ENCODE measurements around the gene HLX.
A peak's percentile ranks its signal among the peaks of the same experiment; 100 is the strongest.

The HLX gene

GRCh38 chr1:220901881-220902280 lies 22.6 kb downstream of the HLX start:
- no peak for DNase-seq

- no peak for DNase-seq
These were observed 23.7 kb downstream of the HLX start for GRCh38 chr1:220902916-220903315.

GRCh38 chr1:220904876-220905275 lies 25.6 kb downstream of the HLX start:
- no peak for DNase-seq

DNA sequence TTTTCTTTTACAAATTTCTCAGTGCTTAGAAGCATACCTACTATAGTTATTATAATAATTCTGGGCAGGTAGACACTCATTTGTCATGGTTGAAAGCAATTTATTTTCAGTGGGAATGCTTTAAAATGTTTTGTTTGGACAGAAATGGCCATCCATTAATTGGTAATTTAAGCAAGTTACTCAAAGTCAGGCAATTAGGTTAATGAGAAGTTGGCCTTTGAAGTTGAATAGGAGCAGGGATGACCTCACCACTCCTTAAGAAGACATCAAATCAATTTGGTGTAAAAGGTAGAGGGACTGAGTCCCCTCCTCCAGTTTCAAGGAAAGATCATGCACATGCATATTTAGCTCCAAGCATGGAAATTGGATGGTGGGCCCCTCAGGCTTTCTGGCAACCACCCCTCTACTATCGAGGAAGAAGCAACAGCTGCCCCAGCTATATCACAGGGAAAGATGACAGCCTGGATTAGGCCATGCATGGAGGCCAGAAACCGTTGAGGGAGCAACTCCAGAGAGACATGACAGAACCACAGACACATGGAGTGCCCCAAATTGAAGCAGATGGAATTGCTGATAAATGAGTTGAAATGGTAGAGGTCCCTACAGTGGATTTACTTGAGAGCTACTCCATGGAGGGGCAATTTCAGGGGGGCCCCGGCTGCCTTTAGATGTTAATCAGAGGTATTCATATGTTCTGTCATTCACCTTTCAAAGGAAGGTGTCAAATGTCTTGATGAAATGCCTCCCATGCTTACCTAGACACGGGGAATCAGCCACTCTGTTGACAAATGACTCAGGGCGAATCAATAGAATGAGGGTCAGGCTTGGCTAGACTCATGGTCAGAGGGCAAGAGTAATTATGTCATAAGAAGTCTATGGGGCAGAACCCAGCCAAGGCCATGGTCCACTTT lies 26.7 kb downstream of the HLX start:
- no peak for DNase-seq

- DNase-seq, result no peak
These were observed 27.5 kb downstream of the HLX start for GRCh38 chr1:220906561-220907334.

- DNase-seq, result no peak
These were observed 29.5 kb downstream of the HLX start for GRCh38 chr1:220908757-220909156.

GRCh38 chr1:220910021-220910420 lies 30.8 kb downstream of the HLX start:
- no peak for DNase-seq

- DNase-seq, result peak; percentile 75
These were observed 35.3 kb downstream of the HLX start for GRCh38 chr1:220914283-220915116.

DNA sequence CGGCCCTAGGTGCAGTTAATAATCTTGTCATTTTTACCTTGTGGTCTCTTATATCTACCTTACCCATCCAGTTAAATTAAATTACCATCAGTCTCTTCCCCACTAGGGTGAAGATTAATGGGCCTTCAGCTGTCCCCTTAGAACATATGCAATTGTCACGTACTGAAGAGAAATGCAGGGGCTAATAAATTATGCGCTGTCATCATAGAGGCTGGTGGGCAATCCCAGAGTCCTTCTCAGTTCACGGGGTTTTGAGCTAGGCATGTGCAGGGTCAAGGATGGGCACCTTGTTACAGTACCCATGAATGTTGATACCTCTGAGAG lies 35.8 kb downstream of the HLX start:
- no peak for DNase-seq

DNA sequence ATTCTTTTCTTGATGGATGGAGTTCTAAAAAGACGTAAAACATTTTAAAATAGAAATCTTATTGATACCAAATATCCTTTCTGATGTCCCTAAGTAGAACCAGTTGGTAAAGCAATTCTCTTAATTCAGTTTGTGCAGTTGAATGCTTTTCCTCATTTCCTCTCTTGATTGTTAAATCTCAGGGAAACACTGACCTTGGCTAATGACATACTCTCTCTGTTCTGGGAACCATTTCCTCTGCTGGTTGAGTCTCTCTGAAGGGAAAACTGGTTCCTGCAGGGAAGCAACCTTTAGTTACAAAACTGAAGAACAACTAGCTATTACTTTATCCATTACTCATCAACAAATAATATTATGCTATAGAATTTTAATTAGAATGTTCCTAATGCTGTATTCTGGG lies 36.7 kb downstream of the HLX start:
- peak; percentile 30 for DNase-seq

DNA sequence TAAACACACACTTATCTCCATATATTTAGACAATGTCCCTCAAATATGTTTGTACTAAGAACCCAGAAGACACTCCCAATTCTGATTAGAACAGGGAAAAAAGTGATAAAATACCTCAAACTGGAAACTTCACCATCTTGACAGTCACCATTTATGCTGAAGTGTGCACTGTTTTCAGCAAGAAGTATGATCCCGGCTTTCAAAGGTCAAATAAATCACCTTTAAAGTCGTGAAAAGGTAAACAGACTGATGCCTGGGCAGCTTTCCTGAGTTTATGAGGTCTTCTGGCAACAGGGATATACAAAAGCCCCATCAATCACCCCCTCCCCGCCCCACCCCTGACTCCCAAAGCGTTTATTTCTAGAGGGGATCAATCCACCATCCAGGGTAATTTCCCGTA lies 37.9 kb downstream of the HLX start:
- DNase-seq, result no peak

GRCh38 chr1:220917535-220918209 lies 38.4 kb downstream of the HLX start:
- DNase-seq, result no peak

- DNase-seq, result no peak
These were observed 39.2 kb downstream of the HLX start for GRCh38 chr1:220918285-220918951.

DNA sequence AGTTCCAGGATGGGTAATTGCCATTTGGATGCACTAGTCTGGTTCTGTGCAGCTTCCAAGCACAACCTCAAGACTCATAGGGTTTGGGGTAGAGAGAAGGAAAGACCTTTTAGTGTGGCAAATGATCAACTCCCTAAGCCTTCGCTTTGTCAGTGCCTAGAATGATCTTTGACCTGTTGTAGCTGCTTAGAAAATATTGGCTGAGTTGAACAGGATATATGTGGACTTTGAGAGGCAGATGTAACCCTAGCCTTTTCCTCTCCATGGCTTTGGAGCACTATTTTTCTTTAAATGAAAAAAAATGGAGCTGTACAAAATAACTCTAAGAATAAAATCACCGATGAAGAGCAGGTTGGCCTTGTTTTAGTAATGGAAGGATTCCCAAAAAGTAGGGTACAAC lies 41.7 kb downstream of the HLX start:
- DNase-seq, result no peak

DNA sequence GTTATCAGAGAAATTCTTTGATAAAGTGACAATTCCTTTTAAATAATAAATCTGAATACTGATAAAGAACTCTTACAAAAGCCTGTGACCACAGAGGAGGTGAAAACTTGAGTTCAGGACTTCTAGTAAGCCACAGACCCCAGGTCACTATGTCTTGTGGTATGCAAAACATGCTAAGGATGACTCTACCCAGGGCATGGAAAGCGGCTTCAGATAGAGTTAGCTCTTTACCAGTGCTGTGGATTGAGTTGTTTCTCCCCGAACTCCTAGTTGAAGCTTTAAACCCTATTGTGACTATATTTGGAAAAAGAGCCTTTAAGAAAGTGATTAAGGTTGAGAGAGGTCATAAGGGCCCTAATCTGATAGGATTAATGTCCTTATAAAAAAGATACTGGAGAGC lies 42.3 kb downstream of the HLX start:
- DNase-seq, result no peak

DNA sequence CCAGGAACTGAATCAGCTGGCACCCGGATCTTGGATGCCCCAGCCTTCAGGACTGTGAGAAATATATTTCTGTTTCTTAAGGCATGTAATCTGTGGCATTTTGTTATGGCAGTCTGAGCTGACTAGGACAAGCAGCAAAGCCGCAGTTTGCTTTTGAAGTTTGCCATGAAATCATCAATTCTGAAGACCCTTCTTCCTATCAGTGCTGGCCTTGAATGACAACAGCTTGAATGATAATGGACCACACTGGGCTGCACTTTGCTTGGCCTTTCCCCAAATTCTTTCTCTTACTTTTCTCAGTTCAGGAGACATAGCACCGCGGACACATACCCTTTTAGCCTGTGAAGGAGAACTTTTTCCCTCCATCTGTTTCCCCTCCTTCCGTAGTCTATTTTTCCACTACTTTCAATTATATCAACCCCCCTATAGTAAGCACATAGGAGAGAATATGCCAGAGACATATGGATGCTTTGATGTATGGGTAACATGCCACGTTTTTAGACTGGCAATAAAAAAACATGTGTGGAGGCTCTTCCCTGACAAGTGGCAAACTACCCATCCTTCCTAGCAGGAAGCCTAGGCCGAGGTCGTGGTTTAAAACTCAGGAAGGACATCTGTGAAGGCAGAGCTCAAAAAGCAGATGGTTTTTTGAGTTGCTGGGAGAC lies 42.9 kb downstream of the HLX start:
- DNase-seq, result no peak

- DNase-seq, result no peak
These were observed 43.7 kb downstream of the HLX start for GRCh38 chr1:220922951-220923350.

- no peak for DNase-seq
These were observed 45.2 kb downstream of the HLX start for GRCh38 chr1:220924331-220924970.

DNA sequence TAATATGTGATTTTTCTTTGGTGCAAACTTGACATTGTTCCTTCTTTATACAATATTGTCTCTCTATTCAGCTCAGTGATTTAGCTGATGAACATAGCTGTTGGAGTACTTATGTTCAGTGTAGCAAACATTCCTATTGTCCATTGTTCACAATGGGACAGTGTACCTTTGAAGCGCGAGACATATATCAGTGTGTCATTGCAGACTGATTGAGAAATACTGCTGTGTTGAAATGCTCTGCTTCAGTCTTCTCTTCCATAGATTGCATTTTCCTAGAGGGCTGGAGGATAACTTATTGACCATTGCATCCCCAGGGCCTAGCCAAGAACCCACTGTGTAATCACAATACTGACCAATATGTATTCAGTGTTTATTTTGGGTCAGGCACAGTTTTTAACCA lies 46.5 kb downstream of the HLX start:
- DNase-seq, result peak; percentile 30

GRCh38 chr1:220926146-220926545 lies 46.9 kb downstream of the HLX start:
- DNase-seq, result no peak

DNA sequence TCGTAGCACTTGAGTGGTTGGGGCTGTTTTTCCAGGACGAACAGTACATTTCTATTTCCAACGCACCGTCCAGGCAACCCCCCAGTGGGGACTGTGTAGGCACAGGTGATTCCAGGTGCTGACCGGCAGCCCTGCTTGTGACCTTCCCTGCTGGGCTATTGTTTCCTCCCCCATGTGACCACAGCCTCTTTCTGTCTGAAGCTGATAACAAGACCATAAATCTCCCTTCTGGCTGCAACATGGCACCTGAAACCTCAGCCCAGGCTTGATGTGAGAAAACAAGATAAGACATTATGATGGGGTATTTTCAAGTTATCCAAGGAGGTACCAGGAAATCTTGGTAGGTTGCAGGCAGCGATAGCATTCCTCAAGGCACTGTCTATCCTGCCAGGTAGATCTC lies 48.2 kb downstream of the HLX start:
- DNase-seq, result no peak
